Brain microvascular endothelial cell (primary cell): ENCODE results near the gene ACTN2.
"Not testable (repeated sequence)": the region's sequence is repeated elsewhere in the genome, so short reads cannot be mapped to it uniquely, and the experiment has no call there.

Experiments
- DNase-seq: peaks from one replicate; pipeline ENCODE4 v3.0.0-alpha.2; 2020
- H3K27ac ChIP-seq: fragments of 250-450 bp; sonication (Bioruptor Pico); 2 replicates; pipeline ENCODE4 v1.5.1; 2020; ENCODE audit warnings: mild to moderate bottlenecking, moderate library complexity
- H3K27me3 ChIP-seq: fragments of 250-450 bp; sonication (Bioruptor Pico); replicated peaks from 2 replicates; pipeline ENCODE4 v1.5.1; 2020; ENCODE audit warnings: mild to moderate bottlenecking
- H3K36me3 ChIP-seq: fragments of 250-450 bp; sonication (Bioruptor Pico); replicated peaks from 2 replicates; pipeline ENCODE4 v1.5.1; 2020; ENCODE audit warnings: mild to moderate bottlenecking
- H3K4me3 ChIP-seq: 2 replicates; pipeline ENCODE4 v1.5.1; 2011; ENCODE audit warnings: low read depth, mild to moderate bottlenecking, control low read depth, low read length, moderate library complexity
- CTCF ChIP-seq: IDR thresholded peaks from 2 replicates; pipeline ENCODE4 v1.5.1; 2011; ENCODE audit warnings: low read depth, mild to moderate bottlenecking, moderate library complexity, low read length, control low read depth, inconsistent platforms; ENCODE audit errors: missing control alignments
- in situ Hi-C: cut with HindIII; loops from 2 replicates; pipeline ENCODE4 v1.10.0; 2017; ENCODE audit warnings: low sequenced_read_pairs, low pct_ligation_motif_present

ACTN2 gene

DNA sequence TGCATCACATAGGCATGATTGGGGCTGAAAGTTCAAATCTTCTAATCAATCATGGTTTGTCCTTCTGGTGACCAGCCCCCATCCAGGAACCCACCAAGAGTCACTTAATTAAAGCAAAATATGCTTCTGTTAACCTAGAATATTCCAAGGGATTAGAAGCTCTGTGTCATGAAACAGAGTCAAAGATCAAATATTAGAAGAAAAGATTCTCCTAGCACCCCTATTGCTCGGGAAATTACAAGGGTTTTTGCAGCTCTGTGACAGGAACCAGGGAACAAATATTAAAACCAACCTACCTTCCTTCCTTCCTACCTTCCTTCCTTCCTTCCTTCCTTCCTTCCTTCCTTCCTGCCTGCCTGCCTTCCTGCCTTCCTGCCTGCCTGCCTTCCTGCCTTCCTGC, 31.8 kb upstream of the ACTN2 start:
- no peak for DNase-seq
- in situ Hi-C loops, result no loop called here
- Histone ChIP-seq H3K27me3 (no peaks in the 10 kb centered on the region), H3K27ac (no peak overlapping the region), H3K36me3 (no peaks in the 10 kb centered on the region), H3K4me3 (no peak overlapping the region)
- no peak for TF ChIP-seq CTCF

DNA sequence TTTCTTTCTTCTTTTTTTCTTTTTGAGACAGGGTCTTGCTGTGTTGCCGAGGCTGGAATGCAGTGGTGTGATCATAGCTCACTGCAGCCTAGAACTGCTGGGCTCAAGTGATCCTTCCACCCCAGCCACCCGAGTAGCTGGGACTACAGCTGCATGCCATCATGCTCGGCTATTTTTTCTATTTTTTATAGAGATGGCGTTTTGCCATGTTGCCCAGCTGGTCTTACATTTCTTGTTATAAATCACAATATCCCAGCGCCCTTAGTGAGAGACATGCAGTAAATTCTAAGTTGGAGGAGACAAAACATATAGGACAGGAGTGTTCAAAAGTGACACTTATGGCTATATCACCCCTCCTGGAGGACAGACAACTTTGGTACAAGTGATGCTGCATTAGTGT, 31.3 kb upstream of the ACTN2 start:
- Histone ChIP-seq H3K36me3 (no peaks in the 10 kb centered on the region), H3K27me3 (no peaks in the 10 kb centered on the region), H3K4me3 (no peak overlapping the region), H3K27ac (no peak overlapping the region)
- no peak for DNase-seq
- no peak for TF ChIP-seq CTCF
- in situ Hi-C loops, result no loop called here

DNA sequence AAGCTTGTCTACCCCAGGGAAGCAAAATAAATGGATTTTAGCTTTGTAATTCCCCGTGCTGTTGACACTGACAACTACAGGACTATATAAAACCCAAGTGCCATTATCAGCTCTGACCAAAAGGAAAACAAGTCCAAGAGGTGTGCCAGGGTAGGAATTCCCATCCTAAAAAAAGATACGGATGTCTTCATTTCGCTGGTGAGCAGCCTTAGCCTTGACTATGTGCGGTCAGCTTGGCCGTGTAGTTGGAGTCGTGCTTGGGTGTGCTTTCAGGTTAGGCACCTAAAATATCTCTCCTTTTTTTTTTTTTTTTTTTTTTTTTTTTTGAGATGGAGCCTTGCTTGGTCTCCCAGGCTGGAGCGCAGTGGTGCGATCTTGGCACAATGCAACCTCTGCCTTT, 28.9 kb upstream of the ACTN2 start:
- H3K27me3 ChIP-seq, result no peaks in the 10 kb centered on the region
- no peak for DNase-seq
- no peak overlapping the region for H3K27ac ChIP-seq
- no peaks in the 10 kb centered on the region for H3K36me3 ChIP-seq
- H3K4me3 ChIP-seq, result no peak overlapping the region
- in situ Hi-C loops, result no loop called here
- no peak for TF ChIP-seq CTCF

DNA sequence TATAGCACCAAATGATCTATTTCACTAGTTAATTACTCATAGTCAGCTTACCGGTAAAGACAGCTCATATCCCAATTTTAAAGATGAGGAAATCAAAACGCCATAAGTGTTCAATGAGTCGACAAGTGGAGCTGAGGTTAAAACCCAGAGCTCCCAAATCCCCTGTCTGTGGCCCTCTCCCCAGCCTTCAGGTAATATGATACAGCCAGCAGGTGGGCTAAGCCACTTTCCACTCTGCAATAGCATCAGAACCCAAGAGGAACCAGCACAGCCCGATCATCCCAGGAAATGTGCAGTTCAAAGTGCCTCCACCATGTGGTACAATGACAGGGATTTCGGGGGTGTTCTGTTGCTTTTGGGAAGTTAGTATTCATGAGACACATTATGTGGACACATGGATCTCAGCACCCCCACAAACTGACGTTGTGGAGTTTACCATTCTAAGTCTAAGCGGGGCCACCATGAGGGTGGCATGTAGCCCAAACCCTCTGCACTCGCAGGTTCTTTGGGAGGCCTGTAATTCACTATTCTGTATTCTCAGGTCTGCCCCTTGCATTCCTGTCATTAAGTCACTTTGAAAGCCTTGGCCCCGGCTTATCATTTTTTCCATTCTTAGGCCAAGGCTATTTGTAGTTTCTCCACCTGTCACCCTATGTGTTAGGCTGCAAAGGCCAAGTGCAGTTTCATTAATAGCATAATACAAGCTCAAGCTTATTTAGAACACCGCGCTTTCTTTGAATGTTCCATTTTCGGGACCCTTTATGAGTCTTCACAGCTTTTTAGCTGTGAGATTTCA, 26.3 kb upstream of the ACTN2 start:
- no peak for TF ChIP-seq CTCF

GRCh38 chr1:236663934-236664333, 22.4 kb upstream of the ACTN2 start:
- Histone ChIP-seq H3K27me3 (no peaks in the 10 kb centered on the region), H3K4me3 (no peak overlapping the region), H3K36me3 (no peaks in the 10 kb centered on the region), H3K27ac (no peak overlapping the region)
- in situ Hi-C loops, result no loop called here
- TF ChIP-seq CTCF, result no peak
- no peak for DNase-seq

More for the DNA sequence above, 26.3 kb upstream of the ACTN2 start:
- Histone ChIP-seq H3K36me3 (no peaks in the 10 kb centered on the region), H3K27me3 (no peaks in the 10 kb centered on the region), H3K27ac (no peak overlapping the region), H3K4me3 (no peak overlapping the region)
- DNase-seq, result no peak
- in situ Hi-C loops, result no loop called here

- H3K4me3 ChIP-seq, H3K36me3 ChIP-seq, DNase-seq, H3K27me3 ChIP-seq, H3K27ac ChIP-seq, in situ Hi-C loops: not testable (repeated sequence)
Measured at GRCh38 chr1:236668909-236669308, 17.4 kb upstream of the ACTN2 start.
